ENCODE results near the gene CNTNAP2. TPM values are rescaled to one million over a fixed set of nuclear protein-coding genes. Genes with fewer than 3 reads are reported as not detected.
A peak's percentile ranks its signal among the peaks of the same experiment; 100 is the strongest.
"Not testable (repeated sequence)": the region's sequence is repeated elsewhere in the genome, so short reads cannot be mapped to it uniquely, and the experiment has no call there.

Gene CNTNAP2
- total RNA-seq, 2 experiments from 2014 or later, result not detected

DNA sequence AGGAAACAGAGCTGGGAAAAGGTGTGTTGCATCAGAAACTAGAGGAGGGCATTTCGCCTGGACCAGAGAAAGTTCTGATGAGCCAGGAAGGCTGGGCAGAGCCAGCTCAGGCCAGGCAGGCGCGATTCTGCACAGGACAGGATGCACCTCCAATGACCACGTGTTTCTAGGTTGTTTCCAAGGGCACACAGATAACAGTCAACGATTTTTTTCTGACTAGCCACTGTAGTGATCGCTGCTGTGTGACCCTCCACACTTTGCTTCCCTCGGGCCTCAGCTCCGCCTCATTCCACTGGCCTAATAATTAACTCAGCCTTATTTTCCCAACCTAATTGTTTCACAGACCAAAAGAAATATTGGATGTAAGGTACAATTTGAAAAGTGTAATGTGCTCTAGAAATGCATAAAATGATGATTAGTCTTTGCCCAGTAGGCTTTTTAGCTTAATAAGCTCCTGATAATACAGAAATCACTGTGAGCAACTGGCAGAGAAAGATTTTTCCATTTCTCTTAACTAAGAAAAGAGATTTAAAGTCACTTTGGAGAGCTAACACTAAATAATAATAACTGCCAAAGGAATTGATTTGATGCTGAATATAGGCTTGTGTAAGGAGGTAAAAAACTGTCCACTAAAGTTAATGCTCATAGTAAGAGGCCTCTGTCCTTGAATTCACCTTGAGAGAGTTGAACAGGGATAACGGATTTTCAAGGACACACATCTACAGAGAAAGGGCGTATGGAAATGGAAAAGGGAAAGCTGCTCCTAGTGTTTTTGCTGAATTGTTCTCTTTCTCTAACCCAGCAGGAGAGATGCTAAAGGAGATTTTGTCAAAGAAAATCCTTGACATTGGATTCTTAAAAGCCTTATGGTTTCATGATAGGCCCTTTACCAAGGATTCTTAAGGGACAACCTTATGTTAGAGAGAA, 2183.0 kb downstream of the CNTNAP2 start:
- intact Hi-C loops (cut with DNase I, micrococcal nuclease), result no loop called here
- Histone ChIP-seq H3K9me3 (ENCODE audit: control insufficient read depth in 1 of 2, insufficient read depth in 1 of 2, low read length in 2 of 2) (peaks cover 0 to 3% of the 10 kb centered on the region in 2 experiments), H3K27me3 (ENCODE audit: control insufficient read depth in 1 of 2, insufficient read depth in 2 of 2, low read length in 2 of 2) (no peaks in the 10 kb centered on the region), H3K36me3 (ENCODE audit: insufficient read depth, low read length) (no peaks in the 10 kb centered on the region), H3K27ac (ENCODE audit: low read depth in 1 of 2, low read length in 2 of 2) (no peak overlapping the region), H3K4me1 (ENCODE audit: insufficient read depth, low read length) (peaks cover 8% of the 10 kb centered on the region), H3K4me3 (ENCODE audit: low read length) (no peak overlapping the region)
- H3K4me3 Mint-ChIP-seq, result no peak overlapping the region
- ChIA-PET POLR2A (no interaction called here), CTCF (no interaction called here)
- H3K4me1 Mint-ChIP-seq (ENCODE audit: low read depth), result peaks cover 22% of the 10 kb centered on the region
- no peaks in the 10 kb centered on the region for H3K9me3 Mint-ChIP-seq
- TF ChIP-seq, protein P1, sequence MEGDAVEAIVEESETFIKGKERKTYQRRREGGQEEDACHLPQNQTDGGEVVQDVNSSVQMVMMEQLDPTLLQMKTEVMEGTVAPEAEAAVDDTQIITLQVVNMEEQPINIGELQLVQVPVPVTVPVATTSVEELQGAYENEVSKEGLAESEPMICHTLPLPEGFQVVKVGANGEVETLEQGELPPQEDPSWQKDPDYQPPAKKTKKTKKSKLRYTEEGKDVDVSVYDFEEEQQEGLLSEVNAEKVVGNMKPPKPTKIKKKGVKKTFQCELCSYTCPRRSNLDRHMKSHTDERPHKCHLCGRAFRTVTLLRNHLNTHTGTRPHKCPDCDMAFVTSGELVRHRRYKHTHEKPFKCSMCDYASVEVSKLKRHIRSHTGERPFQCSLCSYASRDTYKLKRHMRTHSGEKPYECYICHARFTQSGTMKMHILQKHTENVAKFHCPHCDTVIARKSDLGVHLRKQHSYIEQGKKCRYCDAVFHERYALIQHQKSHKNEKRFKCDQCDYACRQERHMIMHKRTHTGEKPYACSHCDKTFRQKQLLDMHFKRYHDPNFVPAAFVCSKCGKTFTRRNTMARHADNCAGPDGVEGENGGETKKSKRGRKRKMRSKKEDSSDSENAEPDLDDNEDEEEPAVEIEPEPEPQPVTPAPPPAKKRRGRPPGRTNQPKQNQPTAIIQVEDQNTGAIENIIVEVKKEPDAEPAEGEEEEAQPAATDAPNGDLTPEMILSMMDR (IDR thresholded peaks at IDR 0.05), result no peak
- peaks cover 4% of the 10 kb centered on the region for H3K27me3 Mint-ChIP-seq
- no peak for ATAC-seq (ENCODE audit: poor library complexity)
- no peak overlapping the region for H3K27ac Mint-ChIP-seq
- DNase-seq, result no peak
- no peaks in the 10 kb centered on the region for H3K36me3 Mint-ChIP-seq (ENCODE audit: low read depth)

GRCh38 chr7:148302436-148302835, 2185.8 kb downstream of the CNTNAP2 start:
- H3K36me3 ChIP-seq (ENCODE audit: insufficient read depth, low read length); DNase-seq; H3K27me3 ChIP-seq (ENCODE audit: control insufficient read depth in 1 of 2, insufficient read depth in 2 of 2, low read length in 2 of 2); H3K27ac Mint-ChIP-seq; H3K27ac ChIP-seq (ENCODE audit: low read depth in 1 of 2, low read length in 2 of 2); ATAC-seq (ENCODE audit: poor library complexity); H3K9me3 ChIP-seq (ENCODE audit: control insufficient read depth in 1 of 2, insufficient read depth in 1 of 2, low read length in 2 of 2); H3K27me3 Mint-ChIP-seq; H3K36me3 Mint-ChIP-seq (ENCODE audit: low read depth); H3K4me3 Mint-ChIP-seq; H3K4me3 ChIP-seq (ENCODE audit: low read length); POLR2A ChIA-PET; CTCF ChIA-PET; H3K9me3 Mint-ChIP-seq; intact Hi-C loops (cut with DNase I, micrococcal nuclease): not testable (repeated sequence)
- peaks cover 18% of the 10 kb centered on the region for H3K4me1 ChIP-seq (ENCODE audit: insufficient read depth, low read length)
- peaks cover 37% of the 10 kb centered on the region for H3K4me1 Mint-ChIP-seq (ENCODE audit: low read depth)

GRCh38 chr7:148303295-148304082, 2186.9 kb downstream of the CNTNAP2 start:
- no peak for ATAC-seq (ENCODE audit: poor library complexity)
- TF ChIP-seq, protein P1 (IDR thresholded peaks at IDR 0.05), result no peak
- Histone ChIP-seq H3K9me3 (ENCODE audit: control insufficient read depth in 1 of 2, insufficient read depth in 1 of 2, low read length in 2 of 2) (peaks cover 0 to 3% of the 10 kb centered on the region in 2 experiments), H3K27ac (ENCODE audit: low read depth in 1 of 2, low read length in 2 of 2) (no peak overlapping the region), H3K4me3 (ENCODE audit: low read length) (no peak overlapping the region), H3K27me3 (ENCODE audit: control insufficient read depth in 1 of 2, insufficient read depth in 2 of 2, low read length in 2 of 2) (no peaks in the 10 kb centered on the region), H3K36me3 (ENCODE audit: insufficient read depth, low read length) (no peaks in the 10 kb centered on the region), H3K4me1 (ENCODE audit: insufficient read depth, low read length) (peaks cover 18% of the 10 kb centered on the region)
- intact Hi-C loops (cut with DNase I, micrococcal nuclease), result no loop called here
- Mint-ChIP-seq H3K9me3 (no peaks in the 10 kb centered on the region), H3K27me3 (peaks cover under 1% of the 10 kb centered on the region), H3K36me3 (ENCODE audit: low read depth) (no peaks in the 10 kb centered on the region), H3K27ac (no peak overlapping the region), H3K4me1 (ENCODE audit: low read depth) (peaks cover 37% of the 10 kb centered on the region), H3K4me3 (peak overlapping the region; percentile 65)
- POLR2A ChIA-PET, result no interaction called here
- CTCF ChIA-PET, result no interaction called here
- no peak for DNase-seq

Data from CD4-positive, alpha-beta T cell (primary cell).